B cell (primary cell): ENCODE data around the gene EML6. TPM values are rescaled to one million over a fixed set of nuclear protein-coding genes. Genes with fewer than 3 reads are reported as not detected.

Source experiments
- ATAC-seq: fragments of 200-7000 bp; cut with Tn5 transposase; one replicate; pipeline ENCODE4 v1.10.0; 2021; ENCODE audit warnings: low read depth, mild to moderate bottlenecking, moderate number of reproducible peaks, moderate library complexity
- CTCF ChIA-PET: fragments of 350-600 bp; sonication (Branson Sonifier 250); formaldehyde crosslinking; loops from one replicate; lab custom pipeline; 2021; ENCODE audit warnings: antibody characterized with exemption, inconsistent platforms; lab: Charles Lee
- POLR2A ChIA-PET: fragments of 350-600 bp; sonication (Branson Sonifier 250); formaldehyde crosslinking; loops from one replicate; lab custom pipeline; 2021; ENCODE audit warnings: antibody characterized with exemption; lab: Charles Lee
- DNase-seq: peaks from one replicate; pipeline ENCODE4 v3.0.0; 2013
- H2AFZ ChIP-seq: 2 replicates; pipeline ENCODE4 v1.6.1; 2012; ENCODE audit warnings: mild to moderate bottlenecking, low read depth, low read length; ENCODE audit not compliant: insufficient read depth, poor library complexity, severe bottlenecking
- H3K27ac ChIP-seq, 2 donors: 1 replicate in 1 of 2; 2 replicates in 1 of 2; pipeline ENCODE4 v1.5.1; 2012 to 2013; ENCODE audit warnings: low read length in 2 of 2, mild to moderate bottlenecking in 2 of 2, moderate library complexity in 1 of 2
- H3K27me3 ChIP-seq, 4 experiments: fragments of 200-600 bp in 1 of 4; sonication (generic) in 1 of 4; replicated peaks in 1 of 4; 1 replicate in 2 of 4; 2 replicates in 2 of 4; pipeline versions ENCODE4 v1.6.1 to v1.7.0; 2013 to 2016; ENCODE audit warnings: low read length in 3 of 4, mild to moderate bottlenecking in 2 of 4, mixed read lengths in 1 of 4, moderate library complexity in 1 of 4; ENCODE audit not compliant: insufficient read depth in 4 of 4, control insufficient read depth in 3 of 4; ENCODE audit errors: control extremely low read depth in 1 of 4
- H3K36me3 ChIP-seq, 2 experiments: replicated peaks in 1 of 2; 1 replicate in 1 of 2; 2 replicates in 1 of 2; pipeline versions ENCODE4 v1.6.1 to v1.7.1; 2013; ENCODE audit warnings: low read length in 1 of 2; ENCODE audit not compliant: insufficient read depth in 2 of 2, control insufficient read depth in 1 of 2; ENCODE audit errors: control extremely low read depth in 1 of 2, extremely low read depth in 1 of 2
- H3K4me1 ChIP-seq, 2 donors: fragments of 200-600 bp in 1 of 2; sonication (generic) in 1 of 2; 1 replicate in 1 of 2; 2 replicates in 1 of 2; pipeline versions ENCODE4 v1.5.1 to v1.6.1; 2013 to 2017; ENCODE audit warnings: low read length in 2 of 2; ENCODE audit not compliant: control insufficient read depth in 2 of 2, insufficient read depth in 2 of 2
- H3K4me2 ChIP-seq: replicated peaks from 2 replicates; pipeline ENCODE3; 2012; ENCODE audit warnings: mild to moderate bottlenecking, low read depth, low read length; ENCODE audit not compliant: poor library complexity, severe bottlenecking
- H3K4me3 ChIP-seq, 5 experiments: fragments of 200-600 bp in 1 of 5; sonication (generic) in 1 of 5; 1 replicate in 3 of 5; 2 replicates in 2 of 5; pipeline versions ENCODE4 v1.5.1 to v1.7.0; 2011 to 2016; ENCODE audit warnings: low read length in 4 of 5, mild to moderate bottlenecking in 4 of 5, low read depth in 2 of 5, control low read depth in 1 of 5, moderate library complexity in 1 of 5; ENCODE audit not compliant: insufficient read depth in 1 of 5; ENCODE audit errors: control extremely low read depth in 1 of 5, extremely low read depth in 1 of 5
- H3K79me2 ChIP-seq: fragments of 200-600 bp; sonication (generic); one replicate; pipeline ENCODE4 v1.6.0; 2016; ENCODE audit warnings: low read length; ENCODE audit not compliant: control insufficient read depth, insufficient read depth
- H3K9ac ChIP-seq: fragments of 200-600 bp; sonication (generic); 2 replicates; pipeline ENCODE4 v1.6.1; 2017; ENCODE audit warnings: mild to moderate bottlenecking, low read length, moderate library complexity
- H3K9me3 ChIP-seq, 3 donors: one replicate each; pipeline versions ENCODE4 v1.6.1 to v1.7.1; 2013; ENCODE audit warnings: low read length in 2 of 3; ENCODE audit not compliant: control insufficient read depth in 2 of 3, insufficient read depth in 1 of 3; ENCODE audit errors: control extremely low read depth in 1 of 3
- H4K20me1 ChIP-seq: 2 replicates; pipeline ENCODE4 v1.6.0; 2012; ENCODE audit warnings: mild to moderate bottlenecking, low read length; ENCODE audit not compliant: insufficient read depth, control insufficient read depth, poor library complexity, severe bottlenecking
- H3K27ac Mint-ChIP-seq: one replicate; pipeline ENCODE4 v1.8.0; 2021; ENCODE audit warnings: mixed read lengths
- H3K27me3 Mint-ChIP-seq: one replicate; pipeline ENCODE4 v1.8.0; 2021; ENCODE audit warnings: mixed read lengths
- H3K4me1 Mint-ChIP-seq: one replicate; pipeline ENCODE4 v1.8.0; 2021; ENCODE audit warnings: mixed read lengths
- H3K4me3 Mint-ChIP-seq: one replicate; pipeline ENCODE4 v1.8.0; 2021; ENCODE audit warnings: mixed read lengths
- H3K9me3 Mint-ChIP-seq: one replicate; pipeline ENCODE4 v1.8.0; 2022; ENCODE audit warnings: mixed read lengths; ENCODE audit not compliant: insufficient read depth
- EZH2 ChIP-seq: IDR thresholded peaks from 2 replicates; pipeline ENCODE4 v1.6.1; 2012; ENCODE audit warnings: borderline replicate concordance, low read depth, mild to moderate bottlenecking, moderate library complexity, low read length; ENCODE audit not compliant: insufficient read depth, poor library complexity, severe bottlenecking
- WGBS: methylation state at CpG from one replicate; pipeline ENCODE4 v1.1.5; 2013; ENCODE audit warnings: missing lambda C conversion rate; ENCODE audit not compliant: insufficient coverage; 5-methylcytosine and 5-hydroxymethylcytosine counted together
- intact Hi-C: fragments of 100-400 bp; cut with micrococcal nuclease; formaldehyde crosslinking; loops from one replicate; pipeline ENCODE4 v1.10.0; 2022
- polyA plus RNA-seq: library from polyadenylated mRNA; depleted of rRNA; stranded (reverse); fragments of >200 nt; gene quantifications from 2 replicates; pipeline ENCODE4 v1.2.3, GENCODE V29; 2012
- total RNA-seq, 2 donors: library from RNA; stranded (reverse); fragments of 120-200 nt in 1 of 2; gene quantifications; 1 replicate in 1 of 2; 2 replicates in 1 of 2; pipeline versions ENCODE4 v1.2.3 to v1.2.4, GENCODE V29; 2013 to 2022
- TF ChIP-seq, protein P1 (sequence below): fragments of 200-600 bp; IDR thresholded peaks from one replicate; pipeline ENCODE4 v1.8.0; 2022; ENCODE audit warnings: antibody characterized with exemption, mild to moderate bottlenecking

Gene EML6
- total and polyA plus RNA-seq, 2 donors (not counting 1 experiment from before 2014, with no cell fraction given), result 42.5 to 53.7 TPM

GRCh38 chr2:54706622-54707021 is 16.8 kb upstream of the EML6 start:
- ChIA-PET CTCF (interaction anchor here (0.6 to 11.4 kb wide), 13 partner anchors 9 to 598 kb away, joined by 3 to 294 read pairs (median 8); no protein-coding TSS in a partner anchor), POLR2A (no interaction called here)
- no peak for DNase-seq
- H3K27ac Mint-ChIP-seq, result no peak overlapping the region
- peaks cover 12% of the 10 kb centered on the region for H3K27me3 Mint-ChIP-seq
- H3K4me1 Mint-ChIP-seq, result peaks cover 13% of the 10 kb centered on the region
- ATAC-seq, result no peak
- Histone ChIP-seq H3K79me2 (no peaks in the 10 kb centered on the region), H3K4me1 (peaks cover 14 to 15% of the 10 kb centered on the region in 2 donors), H3K36me3 (no peaks in the 10 kb centered on the region), H3K9me3 (peaks cover 0 to 13% (median 0%) of the 10 kb centered on the region in 3 donors), H3K27ac (no peak overlapping the region), H3K4me3 (no peak overlapping the region), H3K4me2 (no peak overlapping the region), H4K20me1 (no peaks in the 10 kb centered on the region), H2AFZ (no peak overlapping the region), H3K27me3 (peaks cover 0 to 22% (median 12%) of the 10 kb centered on the region in 4 experiments), H3K9ac (no peak overlapping the region)
- WGBS, result 100% methylated on average over 1 of the region's 1 CpG
- H3K4me3 Mint-ChIP-seq, result no peak overlapping the region
- no peaks in the 10 kb centered on the region for H3K9me3 Mint-ChIP-seq
- TF ChIP-seq, protein P1, sequence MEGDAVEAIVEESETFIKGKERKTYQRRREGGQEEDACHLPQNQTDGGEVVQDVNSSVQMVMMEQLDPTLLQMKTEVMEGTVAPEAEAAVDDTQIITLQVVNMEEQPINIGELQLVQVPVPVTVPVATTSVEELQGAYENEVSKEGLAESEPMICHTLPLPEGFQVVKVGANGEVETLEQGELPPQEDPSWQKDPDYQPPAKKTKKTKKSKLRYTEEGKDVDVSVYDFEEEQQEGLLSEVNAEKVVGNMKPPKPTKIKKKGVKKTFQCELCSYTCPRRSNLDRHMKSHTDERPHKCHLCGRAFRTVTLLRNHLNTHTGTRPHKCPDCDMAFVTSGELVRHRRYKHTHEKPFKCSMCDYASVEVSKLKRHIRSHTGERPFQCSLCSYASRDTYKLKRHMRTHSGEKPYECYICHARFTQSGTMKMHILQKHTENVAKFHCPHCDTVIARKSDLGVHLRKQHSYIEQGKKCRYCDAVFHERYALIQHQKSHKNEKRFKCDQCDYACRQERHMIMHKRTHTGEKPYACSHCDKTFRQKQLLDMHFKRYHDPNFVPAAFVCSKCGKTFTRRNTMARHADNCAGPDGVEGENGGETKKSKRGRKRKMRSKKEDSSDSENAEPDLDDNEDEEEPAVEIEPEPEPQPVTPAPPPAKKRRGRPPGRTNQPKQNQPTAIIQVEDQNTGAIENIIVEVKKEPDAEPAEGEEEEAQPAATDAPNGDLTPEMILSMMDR, result no peak
- TF ChIP-seq EZH2, result no peak
- intact Hi-C loops, result loop anchor here (10.0 kb wide), 1 partner anchor 772 kb away; no protein-coding TSS in a partner anchor

DNA sequence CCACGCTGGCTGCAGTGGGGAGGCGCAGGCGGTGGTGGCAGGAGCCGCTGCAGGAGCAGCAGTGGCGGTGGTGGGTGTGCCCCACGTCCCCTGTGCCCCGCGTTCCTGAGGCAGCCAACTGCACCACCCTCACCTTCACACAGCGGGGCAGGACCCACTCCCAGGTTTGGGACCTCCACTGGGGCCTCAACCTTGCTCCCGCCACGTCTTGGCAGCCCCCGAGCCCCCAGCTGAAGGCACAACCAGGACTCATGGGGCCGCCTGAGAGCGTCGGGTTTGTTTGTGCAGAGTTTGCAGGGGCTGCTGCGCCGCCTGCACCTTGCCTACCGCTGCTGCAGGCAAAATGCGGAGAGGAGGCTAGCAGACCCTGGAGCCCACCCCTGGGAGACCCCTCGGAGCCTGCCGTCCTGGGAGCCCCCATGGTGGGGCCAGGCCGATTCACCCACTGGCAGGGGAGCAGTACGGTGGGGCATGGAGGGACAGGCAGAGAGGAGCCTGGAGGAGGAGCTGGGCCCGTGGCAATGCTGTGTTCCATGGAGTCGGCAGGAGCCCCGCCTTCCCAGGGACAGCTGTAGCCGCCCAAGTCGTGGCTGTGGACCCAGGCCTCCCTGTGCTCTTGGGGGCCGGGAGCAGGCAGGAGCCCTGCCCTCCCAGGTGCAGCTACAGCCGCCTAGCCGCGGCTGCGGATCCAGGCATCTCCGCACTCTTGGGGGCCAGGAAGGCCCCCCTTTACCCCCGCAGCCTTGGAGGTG is 14.7 kb upstream of the EML6 start:
- 11% methylated on average over 35 of the region's 35 CpGs for WGBS
- Mint-ChIP-seq H3K9me3 (no peaks in the 10 kb centered on the region), H3K27ac (no peak overlapping the region), H3K27me3 (peaks cover 12% of the 10 kb centered on the region), H3K4me3 (peak overlapping the region; percentile 85), H3K4me1 (peaks cover 13% of the 10 kb centered on the region)
- peaks cover 0 to 22% (median 12%) of the 10 kb centered on the region in 4 experiments for H3K27me3 ChIP-seq
- ChIA-PET POLR2A (interaction anchor here (0.6 to 1.0 kb wide), 2 partner anchors 14 to 29 kb away, joined by 3 read pairs; no protein-coding TSS in a partner anchor), CTCF (interaction anchor here (0.6 to 11.4 kb wide), 9 partner anchors 14 to 601 kb away, joined by 3 to 294 read pairs (median 11); no protein-coding TSS in a partner anchor)
- no peak overlapping the region for H3K27ac ChIP-seq
- ATAC-seq (peak; percentile 58), DNase-seq (peak; percentile 48)
- H4K20me1 ChIP-seq, result no peaks in the 10 kb centered on the region
- peak overlapping the region; percentile 67 for H3K9ac ChIP-seq
- H2AFZ ChIP-seq, result peak overlapping the region; percentile 88
- TF ChIP-seq EZH2, result no peak
- TF ChIP-seq, protein P1, result no peak
- H3K9me3 ChIP-seq, result peaks cover 0 to 13% (median 0%) of the 10 kb centered on the region in 3 donors
- H3K4me3 ChIP-seq, result peak overlapping the region in 4 of 5 experiments; percentile 42 to 65 (median 49)
- no peaks in the 10 kb centered on the region for H3K79me2 ChIP-seq
- H3K4me2 ChIP-seq, result peak overlapping the region; percentile 91
- no peaks in the 10 kb centered on the region for H3K36me3 ChIP-seq
- intact Hi-C loops, result loop anchor here (1.0 to 10.0 kb wide), 2 partner anchors 130 to 774 kb away; no protein-coding TSS in a partner anchor
- H3K4me1 ChIP-seq, result peaks cover 14 to 15% of the 10 kb centered on the region in 2 donors
